ENCODE data around the gene REPIN1. TPM values are rescaled to one million over a fixed set of nuclear protein-coding genes. Genes with fewer than 3 reads are reported as not detected.

REPIN1 gene
- polyA plus RNA-seq, 1 of the 3 experiments (the other 2 are of a cell fraction): 91.6 TPM

- Histone ChIP-seq H3K4me1 (ENCODE audit: control insufficient read depth in 1 of 2, insufficient read depth in 2 of 2, low read depth in 1 of 2, low read length in 1 of 2) (peaks cover 8 to 14% of the 10 kb centered on the region in 2 experiments), H3K79me2 (ENCODE audit: insufficient read depth) (peaks cover 3% of the 10 kb centered on the region), H3K4me2 (no peak overlapping the region), H3K9me3 (no peaks in the 10 kb centered on the region), H3K27ac (ENCODE audit: low read depth in 2 of 2, low read length in 1 of 2) (no peak overlapping the region), H3K9ac (no peak overlapping the region), H3K36me3 (replicated peaks in 1 of 2; ENCODE audit: control insufficient read depth in 1 of 2, insufficient read depth in 2 of 2, low read length in 1 of 2) (no peaks in the 10 kb centered on the region), H3F3A (replicated peaks; ENCODE audit: insufficient read depth) (peaks cover 10% of the 10 kb centered on the region), H3K9me2 (no peaks in the 10 kb centered on the region), H4K20me1 (ENCODE audit: insufficient read depth) (no peaks in the 10 kb centered on the region), H3K27me3 (ENCODE audit: insufficient read depth) (no peaks in the 10 kb centered on the region), H2AFZ (ENCODE audit: low read depth) (no peak overlapping the region), H3K4me3 (ENCODE audit: low read depth in 2 of 2, low read length in 1 of 2) (no peak overlapping the region)
- no peak for DNase-seq
- CTCF ChIA-PET: interaction anchor here (1.3 to 1.4 kb wide), 2 partner anchors 56 to 67 kb away, joined by 4 read pairs; no protein-coding TSS in a partner anchor
- TF ChIP-seq NRF1 (IDR thresholded peaks at IDR 0.05; ENCODE audit: low read depth, low read length) (no peak), TAF1 (IDR thresholded peaks at IDR 0.05; ENCODE audit: borderline replicate concordance, low read depth, low read length) (no peak), FOSL2 (IDR thresholded peaks at IDR 0.05; ENCODE audit: borderline replicate concordance, low read depth) (no peak), GATA2 (CRISPR knock-in tag; IDR thresholded peaks at IDR 0.05) (no peak)
- 89% methylated on average over 5 of the region's 5 CpGs for WGBS (ENCODE audit: low lambda C conversion rate)
- POLR2A ChIA-PET: no interaction called here
These were observed 4.8 kb upstream of the REPIN1 start for GRCh38 chr7:150363872-150364271.

GRCh38 chr7:150365194-150365593 is 3.4 kb upstream of the REPIN1 start:
- no peaks in the 10 kb centered on the region for H4K20me1 ChIP-seq (ENCODE audit: insufficient read depth)
- H3K4me2 ChIP-seq: no peak overlapping the region
- H3F3A ChIP-seq (replicated peaks; ENCODE audit: insufficient read depth): peaks cover 10% of the 10 kb centered on the region
- no peaks in the 10 kb centered on the region for H3K9me3 ChIP-seq
- ChIA-PET CTCF (interaction anchor here (1.2 to 7.4 kb wide), 4 partner anchors 9 to 39 kb away, joined by 3 to 57 read pairs (median 4); no protein-coding TSS in a partner anchor), POLR2A (no interaction called here)
- no peak for DNase-seq
- H3K27ac ChIP-seq (ENCODE audit: low read depth in 2 of 2, low read length in 1 of 2): no peak overlapping the region
- 92% methylated on average over 10 of the region's 10 CpGs for WGBS (ENCODE audit: low lambda C conversion rate)
- H2AFZ ChIP-seq (ENCODE audit: low read depth): no peak overlapping the region
- no peak overlapping the region for H3K9ac ChIP-seq
- H3K9me2 ChIP-seq: no peaks in the 10 kb centered on the region
- peaks cover 16% of the 10 kb centered on the region for H3K79me2 ChIP-seq (ENCODE audit: insufficient read depth)
- H3K27me3 ChIP-seq (ENCODE audit: insufficient read depth): no peaks in the 10 kb centered on the region
- no peaks in the 10 kb centered on the region for H3K36me3 ChIP-seq (replicated peaks in 1 of 2; ENCODE audit: control insufficient read depth in 1 of 2, insufficient read depth in 2 of 2, low read length in 1 of 2)
- H3K4me3 ChIP-seq (ENCODE audit: low read depth in 2 of 2, low read length in 1 of 2): no peak overlapping the region
- H3K4me1 ChIP-seq (ENCODE audit: control insufficient read depth in 1 of 2, insufficient read depth in 2 of 2, low read depth in 1 of 2, low read length in 1 of 2): peaks cover 17 to 19% of the 10 kb centered on the region in 2 experiments
- no peak for TF ChIP-seq CTCF (IDR thresholded peaks at IDR 0.05)
- TF ChIP-seq SIN3A (IDR thresholded peaks at IDR 0.05; ENCODE audit: borderline replicate concordance, low read depth, low read length): no peak
- no peak for TF ChIP-seq REST (IDR thresholded peaks at IDR 0.05; ENCODE audit: low read depth, low read length)
- TF ChIP-seq, protein P1, sequence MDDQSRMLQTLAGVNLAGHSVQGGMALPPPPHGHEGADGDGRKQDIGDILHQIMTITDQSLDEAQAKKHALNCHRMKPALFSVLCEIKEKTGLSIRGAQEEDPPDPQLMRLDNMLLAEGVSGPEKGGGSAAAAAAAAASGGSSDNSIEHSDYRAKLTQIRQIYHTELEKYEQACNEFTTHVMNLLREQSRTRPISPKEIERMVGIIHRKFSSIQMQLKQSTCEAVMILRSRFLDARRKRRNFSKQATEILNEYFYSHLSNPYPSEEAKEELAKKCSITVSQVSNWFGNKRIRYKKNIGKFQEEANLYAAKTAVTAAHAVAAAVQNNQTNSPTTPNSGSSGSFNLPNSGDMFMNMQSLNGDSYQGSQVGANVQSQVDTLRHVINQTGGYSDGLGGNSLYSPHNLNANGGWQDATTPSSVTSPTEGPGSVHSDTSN (IDR thresholded peaks at IDR 0.05): no peak
- TF ChIP-seq TAF1 (IDR thresholded peaks at IDR 0.05; ENCODE audit: borderline replicate concordance, low read depth, low read length): no peak
- TF ChIP-seq, protein P2, sequence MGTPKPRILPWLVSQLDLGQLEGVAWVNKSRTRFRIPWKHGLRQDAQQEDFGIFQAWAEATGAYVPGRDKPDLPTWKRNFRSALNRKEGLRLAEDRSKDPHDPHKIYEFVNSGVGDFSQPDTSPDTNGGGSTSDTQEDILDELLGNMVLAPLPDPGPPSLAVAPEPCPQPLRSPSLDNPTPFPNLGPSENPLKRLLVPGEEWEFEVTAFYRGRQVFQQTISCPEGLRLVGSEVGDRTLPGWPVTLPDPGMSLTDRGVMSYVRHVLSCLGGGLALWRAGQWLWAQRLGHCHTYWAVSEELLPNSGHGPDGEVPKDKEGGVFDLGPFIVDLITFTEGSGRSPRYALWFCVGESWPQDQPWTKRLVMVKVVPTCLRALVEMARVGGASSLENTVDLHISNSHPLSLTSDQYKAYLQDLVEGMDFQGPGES (IDR thresholded peaks at IDR 0.05; ENCODE audit: low read depth, low read length): no peak
- no peak for TF ChIP-seq GABPA (IDR thresholded peaks at IDR 0.05; ENCODE audit: low read depth)
- no peak for TF ChIP-seq TEAD4 (IDR thresholded peaks at IDR 0.05; ENCODE audit: borderline replicate concordance, insufficient read depth)
- no peak for TF ChIP-seq MXI1 (IDR thresholded peaks at IDR 0.05; ENCODE audit: low read depth, low read length)
- TF ChIP-seq MEF2A (IDR thresholded peaks at IDR 0.05; ENCODE audit: borderline replicate concordance, low read depth): no peak
- TF ChIP-seq GATA2 (CRISPR knock-in tag; IDR thresholded peaks at IDR 0.05): no peak
- no peak for TF ChIP-seq NRF1 (IDR thresholded peaks at IDR 0.05; ENCODE audit: low read depth, low read length)
- no peak for TF ChIP-seq USF1 (IDR thresholded peaks at IDR 0.05; ENCODE audit: borderline replicate concordance, low read depth)
- TF ChIP-seq MAX (IDR thresholded peaks at IDR 0.05; ENCODE audit: low read depth): no peak
- TF ChIP-seq RCOR1 (IDR thresholded peaks at IDR 0.05; ENCODE audit: low read length): no peak
